ENCODE results near the gene ZBTB5.
"Not testable (repeated sequence)": the region's sequence is repeated elsewhere in the genome, so short reads cannot be mapped to it uniquely, and the experiment has no call there.

Gene ZBTB5

GRCh38 chr9:37407468-37407867, 57.8 kb downstream of the ZBTB5 start:
- no peak for TF ChIP-seq CTCF (IDR thresholded peaks at IDR 0.05; ENCODE audit: low read depth, low read length)
- H3K4me3 ChIP-seq (ENCODE audit: low read depth, low read length): no peak overlapping the region

GRCh38 chr9:37406603-37407401, 58.4 kb downstream of the ZBTB5 start:
- TF ChIP-seq CTCF (IDR thresholded peaks at IDR 0.05; ENCODE audit: low read depth, low read length): no peak
- H3K4me3 ChIP-seq (ENCODE audit: low read depth, low read length): no peak overlapping the region

GRCh38 chr9:37405764-37406380, 59.4 kb downstream of the ZBTB5 start:
- no peak for TF ChIP-seq CTCF (IDR thresholded peaks at IDR 0.05; ENCODE audit: low read depth, low read length)
- H3K4me3 ChIP-seq (ENCODE audit: low read depth, low read length): no peak overlapping the region

GRCh38 chr9:37405350-37405749, 59.9 kb downstream of the ZBTB5 start:
- no peak for TF ChIP-seq CTCF (IDR thresholded peaks at IDR 0.05; ENCODE audit: low read depth, low read length)
- H3K4me3 ChIP-seq (ENCODE audit: low read depth, low read length): no peak overlapping the region

- H3K4me3 ChIP-seq (ENCODE audit: low read depth, low read length): no peak overlapping the region
- no peak for TF ChIP-seq CTCF (IDR thresholded peaks at IDR 0.05; ENCODE audit: low read depth, low read length)
Observed at GRCh38 chr9:37404590-37404989, 60.7 kb downstream of the ZBTB5 start.

- H3K4me3 ChIP-seq (ENCODE audit: low read depth, low read length): no peak overlapping the region
- TF ChIP-seq CTCF (IDR thresholded peaks at IDR 0.05; ENCODE audit: low read depth, low read length): no peak
Observed at GRCh38 chr9:37399336-37399735, 65.9 kb downstream of the ZBTB5 start.

GRCh38 chr9:37398464-37399025, 66.7 kb downstream of the ZBTB5 start:
- no peak for TF ChIP-seq CTCF (IDR thresholded peaks at IDR 0.05; ENCODE audit: low read depth, low read length)
- no peak overlapping the region for H3K4me3 ChIP-seq (ENCODE audit: low read depth, low read length)

GRCh38 chr9:37397948-37398347, 67.3 kb downstream of the ZBTB5 start:
- H3K4me3 ChIP-seq (ENCODE audit: low read depth, low read length): not testable (repeated sequence)

All from WI38 (cell line).